GM19239 (cell line): ENCODE data around the gene EBNA1BP2.
"Not testable (repeated sequence)": the region's sequence is repeated elsewhere in the genome, so short reads cannot be mapped to it uniquely, and the experiment has no call there.

Experiments
- DNase-seq: peaks from one replicate; pipeline ENCODE4 v3.0.0; 2011; ENCODE audit warnings: low spot score; ENCODE audit not compliant: insufficient read length
- FAIRE-seq: peaks from 2 replicates; lab custom pipeline; 2011; peaks lifted over from hg19 to GRCh38; lab: Jason Lieb, UNC

The EBNA1BP2 gene

DNA sequence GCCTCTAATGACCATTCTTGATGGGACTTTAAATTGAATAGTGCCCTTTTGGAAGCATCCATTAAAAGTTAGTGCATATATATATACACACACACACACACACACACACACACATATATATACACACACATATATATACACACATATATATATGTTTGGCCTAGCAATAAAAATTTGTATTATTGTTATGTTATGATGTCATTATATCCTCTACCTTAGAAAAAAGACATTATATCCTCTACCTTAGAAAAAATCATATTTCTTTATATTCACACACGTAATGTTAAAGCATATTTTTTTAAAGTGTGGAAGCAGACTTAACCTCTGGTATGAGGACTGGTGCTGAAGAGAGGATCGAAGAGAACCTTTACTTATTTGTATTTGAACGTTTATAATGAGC is 43.3 kb downstream of the EBNA1BP2 start:
- no peak for DNase-seq
- no peak for FAIRE-seq

DNA sequence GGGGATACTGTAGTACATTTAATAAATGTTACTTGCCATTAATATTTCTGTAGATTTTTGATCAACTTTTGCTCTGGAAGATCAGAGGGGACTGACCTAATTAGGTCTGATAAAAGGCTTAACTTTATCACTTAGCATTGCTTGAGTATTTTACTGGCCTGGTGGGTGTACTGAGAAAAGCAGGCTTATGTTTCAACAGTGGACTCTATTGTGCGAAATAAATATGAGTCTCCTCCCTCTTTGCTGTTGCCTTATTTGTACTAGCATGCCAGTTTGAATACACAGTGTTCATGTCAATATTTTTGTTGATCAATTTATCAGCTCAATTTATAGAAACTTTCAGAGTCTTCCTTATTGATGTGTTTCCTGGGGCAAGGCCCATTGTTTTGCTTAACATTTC is 49.1 kb downstream of the EBNA1BP2 start:
- FAIRE-seq: no peak
- DNase-seq: no peak

DNA sequence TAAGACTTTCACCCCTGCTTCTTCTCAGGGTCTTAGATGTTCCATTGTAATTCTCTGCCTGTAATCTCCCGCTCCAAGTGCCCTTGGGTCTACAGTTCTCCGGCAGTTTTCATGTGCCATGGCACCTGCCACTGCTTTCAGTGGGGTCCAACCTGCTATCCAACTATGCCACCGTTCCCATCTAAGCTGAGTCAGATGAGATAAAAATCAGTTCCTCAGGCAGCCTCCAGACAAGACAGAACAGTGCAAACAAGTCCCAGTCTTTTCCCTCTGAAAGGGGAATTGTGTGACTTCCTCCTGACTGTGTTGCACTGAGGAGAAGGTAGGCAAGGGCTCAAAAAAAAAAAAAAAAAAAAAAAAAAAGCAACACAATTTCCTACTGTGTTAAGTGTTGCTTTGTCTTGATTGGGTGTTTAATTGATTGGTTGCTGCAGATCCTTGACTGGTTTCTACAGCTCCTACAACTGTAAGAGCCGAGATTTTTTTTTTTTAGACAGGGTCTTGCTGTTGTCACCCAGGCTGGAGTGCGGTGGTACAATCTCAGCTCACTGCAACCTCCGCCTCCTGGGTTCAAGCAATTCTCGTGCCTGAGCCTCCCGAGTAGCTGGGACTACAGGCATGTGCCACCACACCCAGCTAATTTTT is 50.7 kb downstream of the EBNA1BP2 start:
- no peak for FAIRE-seq
- no peak for DNase-seq

DNA sequence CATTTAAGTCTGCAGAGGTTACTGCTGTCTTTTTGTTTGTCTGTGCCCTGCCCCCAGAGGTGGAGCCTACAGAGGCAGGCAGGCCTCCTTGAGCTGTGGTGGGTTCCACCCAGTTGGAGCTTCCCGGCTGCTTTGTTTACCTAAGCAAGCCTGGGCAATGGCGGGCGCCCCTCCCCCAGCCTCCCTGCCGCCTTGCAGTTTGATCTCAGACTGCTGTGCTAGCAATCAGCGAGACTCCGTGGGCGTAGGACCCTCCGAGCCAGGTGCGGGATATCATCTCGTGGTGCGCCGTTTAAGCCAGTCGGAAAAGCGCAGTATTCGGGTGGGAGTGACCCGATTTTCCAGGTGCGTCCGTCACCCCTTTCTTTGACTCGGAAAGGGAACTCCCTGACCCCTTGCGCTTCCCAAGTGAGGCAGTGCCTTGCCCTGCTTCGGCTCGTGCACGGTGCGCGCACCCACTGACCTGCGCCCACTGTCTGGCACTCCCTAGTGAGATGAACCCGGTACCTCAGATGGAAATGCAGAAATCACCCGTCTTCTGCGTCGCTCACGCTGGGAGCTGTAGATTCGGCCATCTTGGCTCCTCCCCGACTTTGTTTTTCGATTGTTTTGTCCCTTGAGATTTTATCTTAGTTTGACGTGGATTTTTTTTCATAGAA is 52.0 kb downstream of the EBNA1BP2 start:
- FAIRE-seq: not testable (repeated sequence)

More for the DNA sequence above, 52.0 kb downstream of the EBNA1BP2 start:
- DNase-seq: not testable (repeated sequence)
